RWPE1 (cell line): ENCODE measurements around the gene UFD1.

Source experiments
- CTCF ChIA-PET: fragments of 350-600 bp; sonication (Branson Sonifier 250); formaldehyde crosslinking; extraction: SDS; loops from one replicate; lab custom pipeline; 2021; lab: Yijun Ruan, JAX
- POLR2A ChIA-PET: fragments of 400-600 bp; formaldehyde crosslinking; extraction: SDS; loops from one replicate; lab custom pipeline; 2020; ENCODE audit warnings: antibody characterized with exemption; ENCODE audit not compliant: low non-redundant PET; lab: Yijun Ruan, JAX
- DNase-seq: peaks from one replicate; pipeline ENCODE4 v3.0.0; 2012; ENCODE audit warnings: low spot score
- H3K27ac ChIP-seq: fragments of 450-650 bp; 2 replicates; pipeline ENCODE4 v1.5.1; 2017
- CTCF ChIP-seq: fragments of 450-650 bp; conservative IDR thresholded peaks from 2 replicates; pipeline ENCODE4 v1.5.1; 2017; ENCODE audit warnings: low read depth, mild to moderate bottlenecking

UFD1 gene

DNA sequence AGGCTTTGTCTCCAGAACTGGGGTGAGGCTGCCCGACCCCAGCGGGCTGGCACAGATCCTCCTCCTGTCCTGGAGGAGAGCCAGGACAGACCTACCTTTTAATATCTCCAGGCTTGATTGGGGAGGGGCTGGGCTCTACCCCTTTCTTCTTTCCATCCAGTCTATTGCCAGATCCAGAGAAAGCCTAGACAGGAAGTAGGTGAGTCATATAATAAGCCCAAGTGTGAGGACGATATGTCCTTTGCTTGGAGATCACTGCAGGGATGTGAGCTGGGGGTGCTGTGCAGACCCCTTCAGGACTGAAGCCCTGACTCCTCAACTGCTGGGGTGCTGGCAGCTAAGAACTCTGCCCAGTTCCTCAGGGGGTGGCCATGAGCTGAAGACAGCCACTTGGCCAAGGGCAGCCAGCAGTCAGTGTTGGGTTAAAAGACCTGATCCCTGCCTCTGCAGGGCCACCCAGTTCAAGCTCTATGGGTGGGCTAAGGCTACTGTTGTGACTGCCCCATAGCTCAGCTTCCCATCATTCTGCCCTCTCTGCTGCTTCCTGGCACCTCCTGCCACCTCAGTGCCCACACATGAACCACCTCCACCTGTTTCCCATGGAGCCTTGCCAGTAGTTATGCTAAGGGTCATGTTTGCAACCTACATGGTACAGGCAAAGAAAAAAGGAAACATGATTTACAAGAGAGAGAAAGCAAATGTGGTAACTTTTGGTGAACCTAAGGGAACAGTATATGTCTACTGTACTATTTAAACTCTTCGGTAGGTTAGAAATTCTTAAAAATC is 23.2 kb downstream of the UFD1 start:
- POLR2A ChIA-PET: no interaction called here
- no peak for DNase-seq
- peak overlapping the region; percentile 69 for H3K27ac ChIP-seq
- CTCF ChIA-PET: no interaction called here
- no peak for TF ChIP-seq CTCF

GRCh38 chr22:19455033-19455432 is 24.0 kb downstream of the UFD1 start:
- CTCF ChIA-PET: interaction anchor here (0.6 kb wide), 1 partner anchor 46 kb away, joined by 4 read pairs; no protein-coding TSS in a partner anchor
- TF ChIP-seq CTCF: no peak

DNA sequence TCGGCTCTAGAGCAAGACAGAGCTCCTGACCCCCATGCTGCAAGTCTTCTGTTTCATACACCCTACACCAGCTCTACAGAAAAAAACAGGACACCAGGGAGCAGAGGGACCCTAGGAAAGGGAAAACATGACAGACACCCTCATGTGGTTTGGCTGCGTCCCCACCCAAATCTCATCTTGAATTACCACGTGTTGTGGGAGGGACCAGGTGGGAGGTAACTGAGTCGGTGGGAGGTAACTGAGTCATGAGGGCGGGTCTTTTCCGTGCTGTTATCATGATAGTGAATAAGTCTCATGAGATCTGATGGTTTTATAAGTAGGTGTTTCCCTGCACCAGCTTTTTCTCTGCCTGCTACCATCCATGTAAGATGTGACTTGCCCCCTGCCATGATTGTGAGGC is 24.8 kb downstream of the UFD1 start:
- CTCF ChIA-PET: interaction anchor here (0.5 kb wide), 1 partner anchor 226 kb away, joined by 3 read pairs; no protein-coding TSS in a partner anchor
- no peak for DNase-seq
- no peak for TF ChIP-seq CTCF
- POLR2A ChIA-PET: no interaction called here
- H3K27ac ChIP-seq: no peak overlapping the region

More at GRCh38 chr22:19455033-19455432, 24.0 kb downstream of the UFD1 start:
- POLR2A ChIA-PET: no interaction called here
- H3K27ac ChIP-seq: peak overlapping the region; percentile 69
- DNase-seq: no peak

GRCh38 chr22:19453718-19454117 is 25.3 kb downstream of the UFD1 start:
- POLR2A ChIA-PET: no interaction called here
- no peak for DNase-seq

DNA sequence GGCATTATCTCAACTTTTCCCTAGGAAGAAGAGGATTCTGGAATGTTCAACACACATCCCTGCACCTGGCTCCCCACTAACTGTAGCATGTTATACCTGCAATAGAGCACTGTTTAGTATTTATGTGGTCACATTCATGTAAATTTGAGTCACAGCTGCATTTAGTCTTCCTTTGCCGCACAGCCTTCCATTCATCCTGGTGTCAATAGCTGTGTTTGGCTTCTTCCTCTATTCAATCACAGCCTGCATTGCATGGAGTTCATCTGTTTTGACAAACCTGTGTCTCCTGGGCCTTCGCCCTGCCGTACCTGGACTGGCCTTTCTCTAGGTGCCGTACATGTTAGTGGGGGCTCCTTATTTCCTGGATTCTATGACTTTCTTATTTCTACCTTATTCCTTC is 27.4 kb downstream of the UFD1 start:
- ChIA-PET POLR2A (no interaction called here), CTCF (no interaction called here)
- DNase-seq: no peak
- no peak overlapping the region for H3K27ac ChIP-seq
- no peak for TF ChIP-seq CTCF

More at GRCh38 chr22:19453718-19454117, 25.3 kb downstream of the UFD1 start:
- H3K27ac ChIP-seq: no peak overlapping the region
- no peak for TF ChIP-seq CTCF
- CTCF ChIA-PET: interaction anchor here (0.5 kb wide), 1 partner anchor 226 kb away, joined by 3 read pairs; no protein-coding TSS in a partner anchor

GRCh38 chr22:19450363-19451175 is 28.4 kb downstream of the UFD1 start:
- TF ChIP-seq CTCF: no peak
- CTCF ChIA-PET: no interaction called here
- POLR2A ChIA-PET: no interaction called here
- DNase-seq: no peak
- no peak overlapping the region for H3K27ac ChIP-seq
